ENCODE results near the gene ZNF598.

ZNF598 gene

DNA sequence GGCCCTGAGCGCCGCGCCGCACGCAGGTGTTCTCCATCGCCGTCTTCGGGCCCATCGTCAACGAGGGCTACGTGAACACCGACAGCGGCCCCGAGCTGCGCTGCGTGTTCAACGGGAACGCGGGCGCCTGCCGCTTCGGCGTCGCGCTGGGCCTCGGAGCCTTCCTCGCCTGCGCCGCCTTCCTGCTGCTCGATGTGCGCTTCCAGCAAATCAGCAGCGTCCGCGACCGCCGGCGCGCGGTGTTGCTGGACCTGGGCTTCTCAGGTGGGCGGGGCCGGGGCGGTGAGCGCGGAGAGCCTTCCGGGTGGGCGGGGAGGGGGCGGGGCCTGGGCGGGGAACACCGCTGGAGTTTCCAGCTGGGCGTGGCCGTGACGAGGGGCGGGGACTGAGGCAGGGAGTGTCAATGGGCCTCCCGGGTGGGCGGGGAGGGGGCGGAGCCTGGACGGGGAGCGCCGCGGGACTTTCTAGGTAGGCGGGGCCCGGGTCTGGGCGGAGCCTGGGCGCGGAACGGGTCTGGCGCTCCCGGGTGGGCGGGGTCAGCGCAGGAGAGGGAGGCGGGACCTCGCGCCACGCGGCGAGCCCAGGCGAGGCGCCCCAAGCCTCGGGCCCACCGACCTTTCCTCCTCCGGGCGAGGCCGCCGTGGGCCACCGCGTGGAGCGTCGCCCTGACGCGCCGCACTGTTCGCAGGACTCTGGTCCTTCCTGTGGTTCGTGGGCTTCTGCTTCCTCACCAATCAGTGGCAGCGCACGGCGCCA is 17.5 kb downstream of the ZNF598 start:
- Histone ChIP-seq H2AFZ (ENCODE audit: low read depth) (peak overlapping the region; percentile 81), H3K27me3 (ENCODE audit: insufficient read depth, low read depth) (peaks cover 5% of the 10 kb centered on the region), H3K79me2 (ENCODE audit: insufficient read depth, low read depth) (no peaks in the 10 kb centered on the region), H3K4me1 (ENCODE audit: low read depth, poor library complexity, severe bottlenecking) (peaks cover 23% of the 10 kb centered on the region), H3K9ac (no peak overlapping the region), H3K4me2 (peak overlapping the region; percentile 31; the same call in 1 of the 2 replicates), H3K27ac (no peak overlapping the region), H3K36me3 (ENCODE audit: insufficient read depth) (no peaks in the 10 kb centered on the region), H4K20me1 (ENCODE audit: insufficient read depth) (no peaks in the 10 kb centered on the region), H3K4me3 (IDR thresholded peaks at IDR 0.05; ENCODE audit: insufficient read depth, low read depth, low read length) (no peak overlapping the region)
- TF ChIP-seq, protein P1, sequence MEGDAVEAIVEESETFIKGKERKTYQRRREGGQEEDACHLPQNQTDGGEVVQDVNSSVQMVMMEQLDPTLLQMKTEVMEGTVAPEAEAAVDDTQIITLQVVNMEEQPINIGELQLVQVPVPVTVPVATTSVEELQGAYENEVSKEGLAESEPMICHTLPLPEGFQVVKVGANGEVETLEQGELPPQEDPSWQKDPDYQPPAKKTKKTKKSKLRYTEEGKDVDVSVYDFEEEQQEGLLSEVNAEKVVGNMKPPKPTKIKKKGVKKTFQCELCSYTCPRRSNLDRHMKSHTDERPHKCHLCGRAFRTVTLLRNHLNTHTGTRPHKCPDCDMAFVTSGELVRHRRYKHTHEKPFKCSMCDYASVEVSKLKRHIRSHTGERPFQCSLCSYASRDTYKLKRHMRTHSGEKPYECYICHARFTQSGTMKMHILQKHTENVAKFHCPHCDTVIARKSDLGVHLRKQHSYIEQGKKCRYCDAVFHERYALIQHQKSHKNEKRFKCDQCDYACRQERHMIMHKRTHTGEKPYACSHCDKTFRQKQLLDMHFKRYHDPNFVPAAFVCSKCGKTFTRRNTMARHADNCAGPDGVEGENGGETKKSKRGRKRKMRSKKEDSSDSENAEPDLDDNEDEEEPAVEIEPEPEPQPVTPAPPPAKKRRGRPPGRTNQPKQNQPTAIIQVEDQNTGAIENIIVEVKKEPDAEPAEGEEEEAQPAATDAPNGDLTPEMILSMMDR (conservative IDR thresholded peaks at IDR 0.05; ENCODE audit: low read depth, low read length): no peak

DNA sequence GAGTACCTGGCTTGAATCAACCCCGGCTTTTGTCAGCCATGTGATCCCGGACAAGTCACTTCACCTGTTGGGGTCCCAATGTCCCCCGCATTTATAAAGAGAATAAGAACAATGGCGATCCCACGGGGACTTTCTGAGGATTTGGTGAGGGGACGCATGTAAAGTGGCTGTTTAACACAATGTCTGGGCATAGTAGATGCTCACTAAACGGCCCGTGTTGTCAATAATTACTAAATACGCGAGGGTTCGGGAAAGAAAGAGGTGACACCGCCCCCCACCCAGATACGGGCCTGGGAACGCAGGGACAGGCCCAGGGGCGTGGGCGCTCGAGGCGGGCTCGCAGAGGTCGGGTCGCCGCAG is 18.1 kb downstream of the ZNF598 start:
- Histone ChIP-seq H3K27me3 (ENCODE audit: insufficient read depth, low read depth) (peaks cover 5% of the 10 kb centered on the region), H3K4me2 (peak overlapping the region; percentile 31; the same call in 1 of the 2 replicates), H3K4me3 (IDR thresholded peaks at IDR 0.05; ENCODE audit: insufficient read depth, low read depth, low read length) (no peak overlapping the region), H2AFZ (ENCODE audit: low read depth) (no peak overlapping the region), H3K9ac (no peak overlapping the region), H3K79me2 (ENCODE audit: insufficient read depth, low read depth) (no peaks in the 10 kb centered on the region), H3K36me3 (ENCODE audit: insufficient read depth) (no peaks in the 10 kb centered on the region), H4K20me1 (ENCODE audit: insufficient read depth) (no peaks in the 10 kb centered on the region), H3K4me1 (ENCODE audit: low read depth, poor library complexity, severe bottlenecking) (peaks cover 23% of the 10 kb centered on the region), H3K27ac (no peak overlapping the region)
- TF ChIP-seq, protein P1 (conservative IDR thresholded peaks at IDR 0.05; ENCODE audit: low read depth, low read length): no peak

DNA sequence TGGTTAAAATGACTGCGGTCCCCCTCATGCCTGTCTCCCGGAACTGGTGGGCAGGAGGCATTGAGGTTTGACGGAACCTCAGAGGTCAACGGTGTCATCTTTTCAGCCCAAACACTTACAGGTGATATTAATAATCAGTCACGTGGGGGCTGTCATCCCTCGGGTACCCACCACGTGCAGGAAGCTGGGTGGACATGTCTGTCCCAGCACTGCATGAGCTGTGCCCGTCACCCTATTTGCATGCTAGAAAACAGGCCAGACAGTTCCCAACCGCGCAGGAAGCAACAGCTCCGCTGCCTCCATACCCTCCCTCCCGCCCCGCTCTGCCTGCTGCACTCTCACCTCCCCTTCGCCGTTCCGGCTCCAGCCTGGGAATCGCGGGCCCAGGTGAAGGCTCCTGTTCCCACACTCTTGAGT is 18.5 kb downstream of the ZNF598 start:
- H3K4me2 ChIP-seq: peak overlapping the region; percentile 47; the same call in 1 of the 2 replicates
- no peaks in the 10 kb centered on the region for H3K36me3 ChIP-seq (ENCODE audit: insufficient read depth)
- H4K20me1 ChIP-seq (ENCODE audit: insufficient read depth): no peaks in the 10 kb centered on the region
- peaks cover 23% of the 10 kb centered on the region for H3K4me1 ChIP-seq (ENCODE audit: low read depth, poor library complexity, severe bottlenecking)
- peaks cover 5% of the 10 kb centered on the region for H3K27me3 ChIP-seq (ENCODE audit: insufficient read depth, low read depth)
- H3K79me2 ChIP-seq (ENCODE audit: insufficient read depth, low read depth): no peaks in the 10 kb centered on the region
- no peak overlapping the region for H3K27ac ChIP-seq
- TF ChIP-seq, protein P1 (conservative IDR thresholded peaks at IDR 0.05; ENCODE audit: low read depth, low read length): no peak
- H3K9ac ChIP-seq: no peak overlapping the region
- H3K4me3 ChIP-seq (IDR thresholded peaks at IDR 0.05; ENCODE audit: insufficient read depth, low read depth, low read length): no peak overlapping the region
- H2AFZ ChIP-seq (ENCODE audit: low read depth): no peak overlapping the region

DNA sequence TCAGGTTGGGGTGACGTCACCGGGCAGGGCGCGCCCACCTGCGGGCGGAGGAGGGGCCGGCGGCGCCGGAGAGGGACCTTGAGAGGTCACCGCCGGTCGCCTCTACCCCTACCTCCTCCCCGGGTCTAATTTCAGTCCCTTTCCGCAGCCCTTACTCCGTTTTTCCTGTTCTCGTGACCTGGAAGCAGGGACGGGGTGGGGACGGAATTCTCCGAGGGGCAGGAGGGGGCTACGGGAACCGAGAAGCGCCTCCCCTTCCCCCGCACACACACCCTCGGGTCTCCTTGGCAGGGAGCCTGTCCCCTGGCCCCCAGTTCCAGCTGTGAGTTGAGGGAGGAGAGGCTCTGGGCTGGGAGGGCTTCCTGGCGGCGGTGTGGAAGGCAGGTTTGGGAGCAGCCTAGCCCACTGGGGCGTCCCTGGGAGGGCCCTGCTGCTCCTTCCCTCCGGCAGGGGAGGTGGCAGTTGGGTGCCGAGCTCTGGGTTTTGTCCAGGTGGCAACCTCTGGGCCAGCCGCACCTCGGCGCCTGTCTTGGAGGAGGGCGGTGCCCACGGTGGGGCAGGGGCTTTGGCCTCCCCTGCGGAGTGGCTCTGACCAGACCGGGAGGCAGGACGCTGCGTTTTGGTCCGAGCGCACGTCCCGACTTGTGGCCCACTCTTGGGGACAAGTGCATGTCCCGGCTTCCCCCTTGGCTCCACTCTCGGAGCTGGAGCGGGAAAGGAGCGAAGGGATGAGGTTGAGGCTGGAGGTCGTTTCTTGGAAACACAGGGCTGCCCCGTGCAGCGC is 19.1 kb downstream of the ZNF598 start:
- Histone ChIP-seq H3K36me3 (ENCODE audit: insufficient read depth) (no peaks in the 10 kb centered on the region), H3K27ac (no peak overlapping the region)

More for the DNA sequence above, 19.1 kb downstream of the ZNF598 start:
- peak overlapping the region; percentile 50 for H2AFZ ChIP-seq (ENCODE audit: low read depth)
- H3K9ac ChIP-seq: no peak overlapping the region
- no peak overlapping the region for H3K4me3 ChIP-seq (IDR thresholded peaks at IDR 0.05; ENCODE audit: insufficient read depth, low read depth, low read length)
- H3K27me3 ChIP-seq (ENCODE audit: insufficient read depth, low read depth): peaks cover 5% of the 10 kb centered on the region
- TF ChIP-seq, protein P1 (conservative IDR thresholded peaks at IDR 0.05; ENCODE audit: low read depth, low read length): no peak
- no peaks in the 10 kb centered on the region for H3K79me2 ChIP-seq (ENCODE audit: insufficient read depth, low read depth)
- H3K4me2 ChIP-seq: peak overlapping the region; percentile 47
- peaks cover 24% of the 10 kb centered on the region for H3K4me1 ChIP-seq (ENCODE audit: low read depth, poor library complexity, severe bottlenecking)
- H4K20me1 ChIP-seq (ENCODE audit: insufficient read depth): no peaks in the 10 kb centered on the region
